ENCODE measurements around the gene RRP12.

DNA sequence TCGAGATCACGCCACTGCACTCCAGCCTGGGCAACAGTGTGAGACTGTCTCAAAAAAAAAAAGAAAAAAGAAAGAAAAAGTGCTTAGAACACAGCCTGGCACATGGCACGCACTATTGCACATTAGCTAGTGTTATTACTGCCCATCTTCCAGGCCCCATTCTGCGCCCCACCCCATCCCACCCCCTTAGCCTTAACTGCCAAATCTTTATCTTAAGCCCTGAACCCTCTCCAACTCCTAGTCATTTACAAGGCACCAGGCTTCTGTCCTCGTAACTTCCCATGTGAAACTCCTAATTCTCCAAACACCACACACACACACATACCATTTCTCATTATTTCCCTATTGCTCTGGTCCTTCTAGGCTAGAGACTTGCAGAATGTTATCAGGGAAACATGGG is 71.4 kb downstream of the RRP12 start:
- TF ChIP-seq, protein P1, sequence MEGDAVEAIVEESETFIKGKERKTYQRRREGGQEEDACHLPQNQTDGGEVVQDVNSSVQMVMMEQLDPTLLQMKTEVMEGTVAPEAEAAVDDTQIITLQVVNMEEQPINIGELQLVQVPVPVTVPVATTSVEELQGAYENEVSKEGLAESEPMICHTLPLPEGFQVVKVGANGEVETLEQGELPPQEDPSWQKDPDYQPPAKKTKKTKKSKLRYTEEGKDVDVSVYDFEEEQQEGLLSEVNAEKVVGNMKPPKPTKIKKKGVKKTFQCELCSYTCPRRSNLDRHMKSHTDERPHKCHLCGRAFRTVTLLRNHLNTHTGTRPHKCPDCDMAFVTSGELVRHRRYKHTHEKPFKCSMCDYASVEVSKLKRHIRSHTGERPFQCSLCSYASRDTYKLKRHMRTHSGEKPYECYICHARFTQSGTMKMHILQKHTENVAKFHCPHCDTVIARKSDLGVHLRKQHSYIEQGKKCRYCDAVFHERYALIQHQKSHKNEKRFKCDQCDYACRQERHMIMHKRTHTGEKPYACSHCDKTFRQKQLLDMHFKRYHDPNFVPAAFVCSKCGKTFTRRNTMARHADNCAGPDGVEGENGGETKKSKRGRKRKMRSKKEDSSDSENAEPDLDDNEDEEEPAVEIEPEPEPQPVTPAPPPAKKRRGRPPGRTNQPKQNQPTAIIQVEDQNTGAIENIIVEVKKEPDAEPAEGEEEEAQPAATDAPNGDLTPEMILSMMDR (IDR thresholded peaks at IDR 0.05) = no peak
- no peak for TF ChIP-seq POLR2A (IDR thresholded peaks at IDR 0.05)
